GDM1 (cell line): ENCODE results near the gene SENP2.
A peak's percentile ranks its signal among the peaks of the same experiment; 100 is the strongest.
"Not testable (repeated sequence)": the region's sequence is repeated elsewhere in the genome, so short reads cannot be mapped to it uniquely, and the experiment has no call there.

ENCODE experiments used
- DNase-seq: peaks from one replicate; lab custom pipeline; 2025; lab: John Stamatoyannopoulos, UW

Gene SENP2

GRCh38 chr3:185647880-185648210 is 61.8 kb downstream of the SENP2 start:
- DNase-seq, result no peak

- no peak for DNase-seq
Observed at GRCh38 chr3:185648396-185648795, 62.3 kb downstream of the SENP2 start.

GRCh38 chr3:185649414-185649813 is 63.3 kb downstream of the SENP2 start:
- DNase-seq, result no peak

- no peak for DNase-seq
Observed at GRCh38 chr3:185651971-185652370, 65.9 kb downstream of the SENP2 start.

DNA sequence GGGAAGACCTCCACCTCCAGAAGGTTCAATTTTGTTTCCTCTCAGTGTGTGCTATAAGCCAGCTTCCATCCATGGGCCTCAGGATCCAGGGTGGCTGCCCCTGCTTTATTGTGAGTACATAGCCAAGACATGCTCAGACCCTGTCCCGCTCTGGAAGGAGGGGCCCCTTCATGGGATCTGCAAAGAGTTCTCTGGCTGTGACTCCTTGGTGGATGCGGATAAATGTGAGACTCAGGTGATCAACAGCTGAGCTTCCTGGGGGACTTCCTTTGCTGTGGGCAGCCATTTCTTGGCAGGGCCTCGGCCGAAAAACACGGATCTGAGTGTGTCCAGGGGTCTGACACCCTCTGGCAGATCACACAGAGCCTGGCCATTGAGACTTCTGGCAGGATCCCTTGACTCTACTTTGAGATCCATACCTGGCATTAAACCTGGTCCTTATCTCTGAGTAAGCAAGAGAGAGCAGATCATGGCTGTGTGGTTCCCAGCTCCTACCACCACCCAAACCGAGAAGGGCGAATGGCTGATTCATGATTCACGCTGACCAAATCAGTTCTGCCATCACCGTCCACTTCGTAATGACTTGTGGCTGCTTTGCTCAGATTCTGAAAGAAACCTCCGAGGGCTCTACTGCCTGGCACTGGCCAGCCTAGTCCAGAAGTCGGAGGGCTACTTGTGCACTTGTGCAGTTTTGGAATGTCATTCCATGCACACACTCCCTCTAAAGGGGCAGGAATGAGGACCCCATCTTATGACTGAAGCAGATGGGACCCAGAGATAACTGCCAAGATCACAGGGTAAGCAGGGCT is 68.1 kb downstream of the SENP2 start:
- DNase-seq, result no peak

DNA sequence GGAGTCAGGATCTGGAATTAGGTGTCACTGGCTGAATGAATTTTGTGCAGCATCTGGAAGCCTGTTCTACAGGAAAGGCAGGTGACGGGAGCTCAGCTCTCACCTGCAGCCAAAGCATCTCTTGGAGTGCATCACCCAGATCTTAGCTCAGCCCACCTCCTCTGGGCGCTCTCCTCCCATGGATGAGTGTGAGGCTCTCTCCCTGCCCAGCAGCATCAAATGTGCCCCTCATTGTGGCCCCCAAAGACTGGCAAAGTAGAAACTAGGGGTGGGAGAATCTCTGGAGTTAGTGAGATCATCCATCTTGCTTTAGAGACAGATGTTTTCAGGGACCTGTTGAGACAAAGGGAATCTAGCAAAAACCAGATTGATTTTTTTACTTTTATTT is 68.7 kb downstream of the SENP2 start:
- no peak for DNase-seq

DNA sequence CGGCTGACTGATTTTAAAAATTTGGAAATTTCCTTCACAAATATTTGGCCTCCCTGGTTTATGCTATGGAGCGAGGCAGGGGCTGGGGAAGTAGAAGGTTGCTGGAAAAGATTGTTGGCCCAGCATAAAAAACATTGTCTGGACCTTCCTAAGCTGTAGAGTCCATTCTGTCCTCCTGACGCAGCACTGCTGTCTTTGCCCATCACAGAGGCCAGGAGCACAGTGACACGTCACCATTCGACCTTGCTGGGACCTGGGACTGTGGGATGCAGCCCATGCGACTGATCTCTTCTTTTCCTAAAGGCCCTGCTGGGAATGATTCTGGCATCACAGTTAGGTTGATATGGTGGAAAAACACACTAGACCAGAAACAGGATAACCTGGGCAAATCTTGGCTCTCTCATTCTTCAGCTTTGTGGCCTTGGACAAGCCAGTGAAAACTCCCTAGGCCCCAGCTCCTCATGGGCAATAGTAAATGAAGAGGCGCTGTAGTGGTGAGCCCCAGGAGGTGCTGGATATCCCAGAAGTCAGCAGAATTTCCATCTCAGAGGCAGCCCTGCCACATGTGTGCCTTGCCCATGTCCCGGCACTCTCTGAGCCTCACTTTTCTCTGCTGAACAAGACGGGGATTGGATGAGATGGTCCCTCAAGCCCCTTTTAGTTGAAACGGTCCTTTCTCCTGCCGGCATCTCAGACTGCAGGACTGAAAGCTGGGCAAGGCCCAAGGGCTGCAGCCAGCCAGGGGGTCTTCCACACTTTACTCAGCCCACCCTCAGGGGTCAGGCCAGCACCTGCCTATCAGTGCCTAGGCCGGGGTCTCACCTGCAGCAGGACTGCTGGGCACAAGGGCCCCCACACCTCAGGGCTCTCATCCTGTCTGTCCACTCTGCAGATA is 69.6 kb downstream of the SENP2 start:
- DNase-seq, result no peak

GRCh38 chr3:185656321-185656840 is 70.3 kb downstream of the SENP2 start:
- DNase-seq, result no peak

GRCh38 chr3:185657211-185657610 is 71.1 kb downstream of the SENP2 start:
- DNase-seq, result no peak

GRCh38 chr3:185657691-185658503 is 71.8 kb downstream of the SENP2 start:
- DNase-seq, result no peak

DNA sequence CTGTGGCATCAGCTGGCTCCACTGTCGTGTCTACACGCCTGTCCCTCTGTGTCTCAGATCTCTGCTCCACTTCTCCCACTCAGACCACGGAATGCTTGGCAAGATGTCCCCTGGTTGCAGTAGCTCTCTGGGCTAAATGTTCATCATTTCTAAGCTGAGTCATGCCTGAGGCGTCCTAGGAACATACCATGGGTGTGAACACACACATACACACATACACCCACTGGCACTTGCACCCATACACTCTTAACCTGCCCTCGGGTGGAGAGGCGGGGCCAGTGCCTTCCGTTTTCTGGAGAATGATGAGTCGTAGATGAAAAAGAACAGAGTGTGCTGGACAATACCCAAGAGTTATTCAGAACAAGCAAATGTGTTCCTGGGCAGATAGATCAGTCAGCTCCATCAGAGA is 72.4 kb downstream of the SENP2 start:
- DNase-seq, result no peak

GRCh38 chr3:185658943-185659342 is 72.8 kb downstream of the SENP2 start:
- no peak for DNase-seq

GRCh38 chr3:185659942-185660921 is 74.1 kb downstream of the SENP2 start:
- peak; percentile 59 for DNase-seq

GRCh38 chr3:185661296-185661695 is 75.2 kb downstream of the SENP2 start:
- not testable (repeated sequence) for DNase-seq

DNA sequence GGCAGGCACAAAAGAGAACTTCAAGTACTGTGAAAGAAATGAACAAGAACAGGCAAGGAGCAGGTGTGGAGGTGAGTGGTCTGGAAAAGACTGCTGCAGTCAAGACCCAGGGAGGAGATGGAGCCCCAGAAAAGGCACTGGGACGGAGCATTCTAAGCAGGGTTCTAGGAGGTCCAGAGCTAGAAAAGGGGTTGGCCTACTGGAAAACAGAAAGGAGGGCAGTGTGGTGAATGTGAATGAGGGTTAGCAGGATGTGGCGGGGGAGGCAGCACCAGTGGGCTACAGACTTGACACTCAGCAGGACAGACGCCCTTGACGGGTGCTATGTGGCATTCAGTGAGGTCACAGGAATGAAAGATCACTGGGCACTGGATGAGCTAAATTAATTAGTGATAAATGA is 75.7 kb downstream of the SENP2 start:
- DNase-seq, result no peak

DNA sequence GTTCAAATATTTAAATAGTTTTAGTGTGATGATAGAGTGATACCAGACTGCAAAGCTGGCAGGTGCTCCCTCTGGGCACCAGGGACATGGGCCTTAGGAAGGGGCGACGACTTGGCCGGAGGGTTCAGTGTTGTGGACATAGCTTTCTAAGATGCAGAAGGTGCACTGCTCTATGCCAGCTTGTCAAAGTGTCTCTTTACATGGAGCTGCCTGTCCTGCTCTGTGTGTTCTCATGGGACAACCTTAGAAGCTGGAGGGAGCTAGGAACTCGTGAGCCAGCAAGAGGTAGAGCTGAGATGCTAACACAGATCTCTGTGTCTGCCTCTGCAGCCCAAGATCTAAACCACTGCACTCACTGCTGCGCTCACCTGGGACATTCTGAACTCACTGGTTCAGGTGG is 77.8 kb downstream of the SENP2 start:
- no peak for DNase-seq

DNA sequence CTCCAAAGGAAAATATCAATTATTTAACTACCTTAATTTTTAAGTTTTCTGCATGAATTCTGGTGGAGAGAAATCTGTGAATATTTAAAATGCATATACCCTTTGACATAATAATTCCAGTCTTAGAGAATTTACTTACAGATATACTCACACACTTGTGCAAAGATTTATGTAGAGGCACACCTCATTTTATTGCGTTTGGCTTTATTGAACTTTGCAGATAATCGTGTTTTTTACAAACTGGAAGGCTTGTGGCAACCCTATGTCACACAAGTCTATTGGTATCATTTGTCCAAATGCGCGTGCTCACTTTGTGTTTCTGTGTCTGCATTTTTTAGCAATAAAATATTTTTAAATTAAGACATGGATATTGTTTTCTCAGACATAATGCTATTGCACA is 81.5 kb downstream of the SENP2 start:
- no peak for DNase-seq

- peak; percentile 14 for DNase-seq
Observed at GRCh38 chr3:185677146-185677829, 91.2 kb downstream of the SENP2 start.

- DNase-seq, result no peak
Observed at GRCh38 chr3:185678027-185678426, 91.9 kb downstream of the SENP2 start.

DNA sequence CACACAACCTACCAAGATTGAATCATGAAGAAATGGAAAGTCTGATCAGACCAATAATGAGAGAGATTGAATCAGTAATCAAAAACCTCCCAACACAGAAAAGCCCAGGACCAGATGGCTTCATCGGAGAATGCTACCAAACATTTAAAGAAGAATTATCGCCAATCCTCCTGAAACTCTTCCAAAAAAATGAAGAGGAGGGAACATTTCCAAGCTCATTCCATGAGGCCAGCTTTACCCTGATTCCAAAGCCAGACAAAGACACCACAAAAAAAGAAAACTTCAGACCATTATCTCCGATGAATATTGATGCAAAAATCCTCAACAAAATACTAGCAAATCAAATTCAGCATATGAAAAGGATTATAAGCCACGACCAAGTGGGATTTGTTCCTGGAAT is 94.1 kb downstream of the SENP2 start:
- DNase-seq, result no peak
